DND-41 (cell line): ENCODE measurements around the gene MRM3.

Source experiments
- CTCF ChIP-seq: IDR thresholded peaks from 2 replicates; pipeline ENCODE4 v1.5.1; 2012; ENCODE audit warnings: borderline replicate concordance, low read length, moderate library complexity, mild to moderate bottlenecking; ENCODE audit not compliant: poor library complexity, severe bottlenecking; ENCODE audit errors: extremely low read depth
- EZH2 ChIP-seq: IDR thresholded peaks from 3 replicates; pipeline ENCODE4 v1.6.1; 2012; ENCODE audit warnings: borderline replicate concordance, low read depth, mild to moderate bottlenecking, moderate library complexity, low read length, inconsistent platforms; ENCODE audit not compliant: severe bottlenecking

- no peak for TF ChIP-seq EZH2
- TF ChIP-seq CTCF = no peak
Measured at GRCh38 chr17:784143-784542, 2.0 kb downstream of the MRM3 start.
